Calu3 (cell line): ENCODE measurements around the gene USH1G. TPM values are rescaled to one million over a fixed set of nuclear protein-coding genes. Genes with fewer than 3 reads are reported as not detected.

ENCODE experiments used
- BruUV-seq: library from RNA; stranded (reverse); fragments of 400-500 nt; replicated peaks from 2 replicates; lab custom pipeline; 2021; lab: Mats Ljungman, UMichigan
- CTCF ChIA-PET: fragments of 300-600 bp; sonication (Branson Sonifier 250); formaldehyde crosslinking; loops from one replicate; lab custom pipeline; 2022; ENCODE audit warnings: antibody characterized with exemption; lab: Charles Lee
- DNase-seq: peaks from one replicate; pipeline ENCODE4 v3.0.0; 2022
- H3K27ac Mint-ChIP-seq: one replicate; pipeline ENCODE4 v1.8.0; 2022; ENCODE audit warnings: mixed read lengths; ENCODE audit not compliant: unreplicated experiment
- H3K27me3 Mint-ChIP-seq: one replicate; pipeline ENCODE4 v1.8.0; 2022; ENCODE audit warnings: mixed read lengths; ENCODE audit not compliant: unreplicated experiment
- H3K36me3 Mint-ChIP-seq: one replicate; pipeline ENCODE4 v1.8.0; 2022; ENCODE audit warnings: mild to moderate bottlenecking, moderate library complexity, mixed read lengths; ENCODE audit not compliant: insufficient read depth, unreplicated experiment
- H3K4me1 Mint-ChIP-seq: one replicate; pipeline ENCODE4 v1.8.0; 2022; ENCODE audit warnings: mild to moderate bottlenecking, low read depth, mixed read lengths; ENCODE audit not compliant: unreplicated experiment
- H3K4me3 Mint-ChIP-seq: one replicate; pipeline ENCODE4 v1.8.0; 2022; ENCODE audit warnings: mild to moderate bottlenecking, low read depth, moderate library complexity, mixed read lengths; ENCODE audit not compliant: unreplicated experiment
- H3K9me3 Mint-ChIP-seq: one replicate; pipeline ENCODE4 v1.8.0; 2022; ENCODE audit warnings: low read depth, mixed read lengths; ENCODE audit not compliant: unreplicated experiment
- intact Hi-C: fragments of 100-400 bp; cut with micrococcal nuclease; formaldehyde crosslinking; loops from one replicate; pipeline ENCODE4 v1.10.0; 2022; ENCODE audit not compliant: unreplicated experiment
- total RNA-seq: library from RNA; stranded (reverse); gene quantifications from 2 replicates; pipeline ENCODE4 v1.2.3, GENCODE V29; 2022
- TF ChIP-seq, protein P1 (sequence below): fragments of 200-600 bp; IDR thresholded peaks from one replicate; pipeline ENCODE4 v1.8.0; 2022; ENCODE audit warnings: antibody characterized with exemption; ENCODE audit not compliant: unreplicated experiment

USH1G gene
- total RNA-seq, 1 experiment from 2014 or later = not detected

DNA sequence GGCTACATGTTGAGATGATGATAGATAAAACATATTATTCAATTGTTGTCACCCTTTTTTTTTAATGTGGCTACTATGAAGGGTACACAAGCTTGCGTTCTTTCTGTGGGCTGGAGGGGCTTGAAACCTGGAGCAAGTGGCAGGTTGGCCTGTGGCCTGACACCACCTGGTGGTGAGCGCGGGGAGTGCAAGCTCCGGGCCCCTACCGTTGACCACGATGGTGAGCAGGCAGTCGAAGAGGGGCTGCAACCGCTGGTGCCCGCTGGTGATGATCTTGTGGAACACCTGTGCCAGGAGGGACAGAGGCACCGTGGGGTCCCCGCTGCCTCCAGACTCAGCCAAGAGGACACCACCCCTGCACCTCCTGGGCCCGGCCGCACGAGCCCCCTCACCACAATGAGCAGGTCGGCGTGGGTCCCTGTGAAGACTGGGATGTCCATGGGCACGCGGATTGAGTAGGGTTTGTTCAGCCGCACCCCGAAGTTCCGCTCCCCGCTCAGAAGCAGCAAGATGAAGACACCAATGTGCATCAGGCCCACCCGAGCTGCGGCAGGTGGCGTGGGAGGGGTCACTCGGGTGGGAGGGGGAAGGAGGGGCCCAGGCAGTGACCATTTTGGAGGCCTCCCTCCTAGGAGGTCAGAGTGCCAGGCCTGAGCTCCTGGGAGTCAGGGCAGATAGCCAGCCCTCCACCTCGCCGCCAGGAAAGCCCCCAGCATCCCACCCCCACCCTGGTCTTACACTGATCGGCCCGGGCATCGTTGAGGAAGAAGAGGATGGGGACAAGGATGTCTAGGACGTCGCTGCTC lies 35.1 kb upstream of the USH1G start:
- intact Hi-C loops = no loop called here
- no peak overlapping the region for H3K27ac Mint-ChIP-seq

DNA sequence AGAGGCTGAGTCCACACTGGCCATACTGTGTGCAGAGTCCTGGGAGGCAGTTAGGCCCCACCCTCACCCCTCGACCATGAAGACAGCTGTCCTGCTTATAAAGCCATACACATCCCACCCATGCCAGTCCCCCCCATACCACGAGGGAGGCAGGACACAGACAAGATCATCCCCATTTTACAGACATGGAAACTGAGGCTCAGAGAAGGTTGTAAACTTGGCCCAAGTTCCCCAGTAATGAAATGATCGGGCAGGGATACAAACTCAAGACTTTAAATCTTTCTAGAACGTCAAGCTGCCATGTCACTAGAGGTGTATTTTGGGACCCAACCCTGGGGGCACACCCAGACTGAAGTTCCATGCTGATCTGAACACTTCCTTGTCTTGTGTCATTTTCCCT lies 33.0 kb upstream of the USH1G start:
- Mint-ChIP-seq H3K27me3 (no peaks in the 10 kb centered on the region), H3K27ac (no peak overlapping the region), H3K4me3 (no peak overlapping the region), H3K36me3 (peaks cover 80% of the 10 kb centered on the region), H3K9me3 (no peaks in the 10 kb centered on the region), H3K4me1 (peaks cover 11% of the 10 kb centered on the region)
- CTCF ChIA-PET = no interaction called here
- no TSS peak for BruUV-seq
- DNase-seq = no peak
- intact Hi-C loops = no loop called here
- TF ChIP-seq, protein P1, sequence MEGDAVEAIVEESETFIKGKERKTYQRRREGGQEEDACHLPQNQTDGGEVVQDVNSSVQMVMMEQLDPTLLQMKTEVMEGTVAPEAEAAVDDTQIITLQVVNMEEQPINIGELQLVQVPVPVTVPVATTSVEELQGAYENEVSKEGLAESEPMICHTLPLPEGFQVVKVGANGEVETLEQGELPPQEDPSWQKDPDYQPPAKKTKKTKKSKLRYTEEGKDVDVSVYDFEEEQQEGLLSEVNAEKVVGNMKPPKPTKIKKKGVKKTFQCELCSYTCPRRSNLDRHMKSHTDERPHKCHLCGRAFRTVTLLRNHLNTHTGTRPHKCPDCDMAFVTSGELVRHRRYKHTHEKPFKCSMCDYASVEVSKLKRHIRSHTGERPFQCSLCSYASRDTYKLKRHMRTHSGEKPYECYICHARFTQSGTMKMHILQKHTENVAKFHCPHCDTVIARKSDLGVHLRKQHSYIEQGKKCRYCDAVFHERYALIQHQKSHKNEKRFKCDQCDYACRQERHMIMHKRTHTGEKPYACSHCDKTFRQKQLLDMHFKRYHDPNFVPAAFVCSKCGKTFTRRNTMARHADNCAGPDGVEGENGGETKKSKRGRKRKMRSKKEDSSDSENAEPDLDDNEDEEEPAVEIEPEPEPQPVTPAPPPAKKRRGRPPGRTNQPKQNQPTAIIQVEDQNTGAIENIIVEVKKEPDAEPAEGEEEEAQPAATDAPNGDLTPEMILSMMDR = no peak

More for the DNA sequence above, 35.1 kb upstream of the USH1G start:
- peak; percentile 91 for DNase-seq
- Mint-ChIP-seq H3K4me1 (peaks cover 11% of the 10 kb centered on the region), H3K4me3 (no peak overlapping the region), H3K27me3 (no peaks in the 10 kb centered on the region), H3K9me3 (no peaks in the 10 kb centered on the region), H3K36me3 (peaks cover 77% of the 10 kb centered on the region)
- CTCF ChIA-PET = interaction anchor here (0.6 to 1.7 kb wide), 8 partner anchors 11 to 725 kb away, joined by 3 to 11 read pairs (median 4); partner anchors contain the start of genes CDR2L and OTOP2
- BruUV-seq = no TSS peak
- TF ChIP-seq, protein P1 = peak; percentile 95

DNA sequence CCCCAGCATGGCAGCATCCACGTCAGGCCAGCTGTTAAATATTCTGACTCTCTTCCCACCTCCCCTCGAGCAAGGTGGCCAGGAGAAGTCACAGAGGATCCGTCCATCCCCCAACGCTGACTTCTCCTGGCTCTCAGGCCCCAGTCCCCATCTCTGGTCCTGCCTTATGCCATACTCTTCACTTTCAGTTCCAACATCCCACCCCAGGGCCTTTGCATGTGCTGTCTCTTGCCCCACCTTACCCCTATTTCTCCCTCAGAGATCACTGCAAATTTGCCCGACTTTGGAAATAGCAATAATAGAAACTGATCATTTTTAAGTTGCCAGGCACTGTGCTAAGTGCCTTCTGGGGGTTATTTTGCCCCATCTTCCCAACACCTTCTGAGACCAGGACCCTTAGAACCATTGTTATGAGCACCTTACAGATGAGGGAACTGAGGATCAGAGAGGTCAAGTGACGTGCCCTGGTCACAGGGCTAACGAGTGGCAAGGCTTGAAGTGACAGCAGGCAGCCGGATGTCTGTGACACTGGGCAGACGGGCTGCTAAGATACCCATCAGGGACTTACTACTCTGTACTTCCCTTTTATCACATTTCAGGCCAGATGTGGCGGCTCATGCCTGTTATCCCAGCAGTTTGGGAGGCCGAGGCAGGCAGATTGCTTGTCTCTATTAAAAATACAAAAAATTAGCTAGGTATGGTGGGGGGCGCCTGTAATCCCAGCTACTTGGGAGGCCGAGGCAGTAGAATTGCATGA lies 31.8 kb upstream of the USH1G start:
- Mint-ChIP-seq H3K27me3 (no peaks in the 10 kb centered on the region), H3K9me3 (no peaks in the 10 kb centered on the region), H3K4me3 (no peak overlapping the region), H3K4me1 (no peaks in the 10 kb centered on the region), H3K36me3 (peaks cover 70% of the 10 kb centered on the region), H3K27ac (peak overlapping the region; percentile 47)
- DNase-seq = no peak
- intact Hi-C loops = no loop called here
- BruUV-seq = no TSS peak
- CTCF ChIA-PET = no interaction called here
- TF ChIP-seq, protein P1 = no peak

DNA sequence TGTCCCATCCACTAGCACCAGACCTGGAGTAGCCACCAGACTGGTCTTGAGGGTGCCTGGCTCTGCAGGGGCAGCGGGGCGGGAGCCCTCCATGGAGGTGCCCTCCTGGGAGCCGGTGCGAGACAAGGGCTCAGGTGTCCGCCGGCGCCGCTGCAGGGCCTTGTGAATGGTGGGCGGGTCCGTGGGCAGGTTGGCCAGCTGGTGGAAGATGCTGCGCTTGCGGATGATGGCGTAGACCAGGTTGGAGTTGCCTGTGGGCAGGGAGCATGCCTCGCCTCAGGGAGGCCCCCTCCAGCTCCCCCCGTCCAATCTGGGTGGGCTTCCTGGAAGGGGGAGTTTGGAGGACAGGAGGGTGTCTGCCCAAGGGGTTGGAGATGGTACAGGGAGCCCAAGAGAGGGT lies 31.1 kb upstream of the USH1G start:
- TF ChIP-seq, protein P1 = no peak
- no peak overlapping the region for H3K27ac Mint-ChIP-seq
- BruUV-seq = no TSS peak
- no peaks in the 10 kb centered on the region for H3K4me1 Mint-ChIP-seq
- H3K36me3 Mint-ChIP-seq = peaks cover 67% of the 10 kb centered on the region
- H3K4me3 Mint-ChIP-seq = no peak overlapping the region
- no peak for DNase-seq
- intact Hi-C loops = no loop called here
- CTCF ChIA-PET = interaction anchor here (0.7 kb wide), 1 partner anchor 32 kb away, joined by 3 read pairs; no protein-coding TSS in a partner anchor
- H3K9me3 Mint-ChIP-seq = no peaks in the 10 kb centered on the region
- H3K27me3 Mint-ChIP-seq = no peaks in the 10 kb centered on the region
